PC-3 (cell line): Measurements from ENCODE around the gene PARP6.

ENCODE experiments used
- EZH2phosphoT487 ChIP-seq: fragments of 300-600 bp; sonication (generic); IDR thresholded peaks from 2 replicates; pipeline ENCODE4 v1.6.1; 2018; ENCODE audit warnings: mild to moderate bottlenecking, antibody characterized with exemption, low read length, borderline replicate concordance
- TF ChIP-seq, protein P1 (sequence below): fragments of 300-600 bp; sonication (generic); conservative IDR thresholded peaks from 2 replicates; pipeline ENCODE4 v1.5.1; 2017; ENCODE audit warnings: antibody characterized with exemption, low read depth, mild to moderate bottlenecking, low read length

DNA sequence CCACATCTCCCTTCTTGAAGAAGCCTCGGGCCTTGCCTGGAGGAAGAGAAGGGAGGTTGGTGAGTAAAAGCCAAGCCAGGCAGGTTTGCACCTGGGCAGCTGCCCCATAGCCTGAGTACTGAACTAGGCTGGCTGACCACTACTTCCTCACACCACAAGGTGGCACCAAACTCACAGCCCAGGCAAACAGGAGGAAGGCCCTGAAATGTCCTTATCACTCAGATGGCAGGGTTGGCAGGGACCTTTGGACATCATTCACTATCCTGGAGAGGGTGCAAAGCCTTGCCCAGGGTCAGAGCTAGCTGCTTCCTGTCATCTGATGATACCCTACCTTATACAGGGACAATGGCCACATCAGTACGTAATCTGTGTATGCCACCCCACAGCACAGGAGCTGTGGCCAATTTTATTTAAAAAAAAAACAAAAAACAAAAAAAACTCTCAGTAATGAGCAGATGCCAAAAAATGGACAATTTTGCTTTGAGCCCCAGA, 72.6 kb downstream of the PARP6 start:
- TF ChIP-seq, protein P1, sequence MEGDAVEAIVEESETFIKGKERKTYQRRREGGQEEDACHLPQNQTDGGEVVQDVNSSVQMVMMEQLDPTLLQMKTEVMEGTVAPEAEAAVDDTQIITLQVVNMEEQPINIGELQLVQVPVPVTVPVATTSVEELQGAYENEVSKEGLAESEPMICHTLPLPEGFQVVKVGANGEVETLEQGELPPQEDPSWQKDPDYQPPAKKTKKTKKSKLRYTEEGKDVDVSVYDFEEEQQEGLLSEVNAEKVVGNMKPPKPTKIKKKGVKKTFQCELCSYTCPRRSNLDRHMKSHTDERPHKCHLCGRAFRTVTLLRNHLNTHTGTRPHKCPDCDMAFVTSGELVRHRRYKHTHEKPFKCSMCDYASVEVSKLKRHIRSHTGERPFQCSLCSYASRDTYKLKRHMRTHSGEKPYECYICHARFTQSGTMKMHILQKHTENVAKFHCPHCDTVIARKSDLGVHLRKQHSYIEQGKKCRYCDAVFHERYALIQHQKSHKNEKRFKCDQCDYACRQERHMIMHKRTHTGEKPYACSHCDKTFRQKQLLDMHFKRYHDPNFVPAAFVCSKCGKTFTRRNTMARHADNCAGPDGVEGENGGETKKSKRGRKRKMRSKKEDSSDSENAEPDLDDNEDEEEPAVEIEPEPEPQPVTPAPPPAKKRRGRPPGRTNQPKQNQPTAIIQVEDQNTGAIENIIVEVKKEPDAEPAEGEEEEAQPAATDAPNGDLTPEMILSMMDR = peak; percentile 87
- no peak for TF ChIP-seq EZH2phosphoT487
